Mucosa of descending colon (tissue), 3 donors: ENCODE measurements around the gene PLB1. TPM values are rescaled to one million over a fixed set of nuclear protein-coding genes. Genes with fewer than 3 reads are reported as not detected.

Experiments used
- ATAC-seq: fragments of 200-7000 bp; cut with Tn5 transposase; one replicate; pipeline ENCODE4 v1.9.1; 2020; ENCODE audit warnings: mild to moderate bottlenecking, moderate library complexity
- DNase-seq, 3 donors: peaks; one replicate each; pipeline ENCODE4 v3.0.0-alpha.2; 2020
- H3K36me3 ChIP-seq: fragments of 200-600 bp; one replicate; pipeline ENCODE4 v1.8.0; 2021; ENCODE audit warnings: low read depth, mild to moderate bottlenecking
- H3K4me1 ChIP-seq: fragments of 200-600 bp; one replicate; pipeline ENCODE4 v1.8.0; 2021; ENCODE audit warnings: low read depth, mild to moderate bottlenecking
- H3K4me3 ChIP-seq: fragments of 200-600 bp; one replicate; pipeline ENCODE4 v1.8.0; 2021; ENCODE audit warnings: mild to moderate bottlenecking
- H3K9me3 ChIP-seq: fragments of 200-600 bp; one replicate; pipeline ENCODE4 v1.8.0; 2021; ENCODE audit warnings: mild to moderate bottlenecking
- intact Hi-C, 2 donors: fragments of 100-400 bp; cut with DNase I in 1 of 2; cut with micrococcal nuclease in 1 of 2; formaldehyde crosslinking; loops; one replicate each; pipeline versions ENCODE4 v1.11.0 to v1.11.1; 2022; cut with DNase I, micrococcal nuclease
- total RNA-seq, 3 donors: library from RNA; stranded (reverse); fragmentation: NEBNext Ultra II Directional in 2 of 3; extraction: Animal tissue kit (Norgen Biotek cat#: 25700) in 2 of 3; gene quantifications; one replicate each; pipeline versions ENCODE4 v1.2.1 to v1.2.4, GENCODE V29; 2021 to 2023
- TF ChIP-seq, protein P1 (sequence below): fragments of 200-600 bp; IDR thresholded peaks from one replicate; pipeline ENCODE4 v1.8.0; 2022; ENCODE audit warnings: antibody characterized with exemption, mild to moderate bottlenecking
- donor health status: DM: no; HTN: no; CAD: no; lungs with moderate emphysema.
- donor health status: DM: no; HTN: no; CAD: no.
- donor health status: DM: no; HTN: yes; CAD: no.

The PLB1 gene
- total RNA-seq, 3 donors from 2014 or later: 2.4 to 4.9 (median 3.6) TPM

DNA sequence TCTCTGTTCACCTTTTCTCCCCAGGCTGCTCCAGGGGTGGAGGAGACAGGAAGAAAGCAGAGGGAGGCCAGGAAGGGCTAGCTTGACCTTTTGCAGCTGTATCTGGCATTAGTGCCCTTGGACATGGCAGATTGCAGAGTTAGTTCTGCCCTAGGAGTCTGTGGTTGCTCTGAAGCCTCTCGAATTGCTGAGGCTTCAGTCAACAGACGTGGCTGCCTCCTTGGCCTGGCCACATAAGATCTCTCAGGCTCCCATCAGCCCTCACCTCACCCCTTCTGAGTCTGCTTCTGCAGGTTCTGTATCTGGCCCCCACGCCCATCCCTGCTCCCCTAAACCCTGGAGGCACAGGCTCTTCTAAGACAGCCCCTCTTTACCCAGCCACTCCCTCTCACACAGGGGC, 18.2 kb upstream of the PLB1 start:
- Histone ChIP-seq H3K36me3 (no peaks in the 10 kb centered on the region), H3K4me3 (no peak overlapping the region), H3K9me3 (no peaks in the 10 kb centered on the region), H3K4me1 (no peaks in the 10 kb centered on the region)
- DNase-seq: no peak
- no peak for ATAC-seq
- intact Hi-C loops: no loop called here
- TF ChIP-seq, protein P1, sequence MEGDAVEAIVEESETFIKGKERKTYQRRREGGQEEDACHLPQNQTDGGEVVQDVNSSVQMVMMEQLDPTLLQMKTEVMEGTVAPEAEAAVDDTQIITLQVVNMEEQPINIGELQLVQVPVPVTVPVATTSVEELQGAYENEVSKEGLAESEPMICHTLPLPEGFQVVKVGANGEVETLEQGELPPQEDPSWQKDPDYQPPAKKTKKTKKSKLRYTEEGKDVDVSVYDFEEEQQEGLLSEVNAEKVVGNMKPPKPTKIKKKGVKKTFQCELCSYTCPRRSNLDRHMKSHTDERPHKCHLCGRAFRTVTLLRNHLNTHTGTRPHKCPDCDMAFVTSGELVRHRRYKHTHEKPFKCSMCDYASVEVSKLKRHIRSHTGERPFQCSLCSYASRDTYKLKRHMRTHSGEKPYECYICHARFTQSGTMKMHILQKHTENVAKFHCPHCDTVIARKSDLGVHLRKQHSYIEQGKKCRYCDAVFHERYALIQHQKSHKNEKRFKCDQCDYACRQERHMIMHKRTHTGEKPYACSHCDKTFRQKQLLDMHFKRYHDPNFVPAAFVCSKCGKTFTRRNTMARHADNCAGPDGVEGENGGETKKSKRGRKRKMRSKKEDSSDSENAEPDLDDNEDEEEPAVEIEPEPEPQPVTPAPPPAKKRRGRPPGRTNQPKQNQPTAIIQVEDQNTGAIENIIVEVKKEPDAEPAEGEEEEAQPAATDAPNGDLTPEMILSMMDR: no peak

DNA sequence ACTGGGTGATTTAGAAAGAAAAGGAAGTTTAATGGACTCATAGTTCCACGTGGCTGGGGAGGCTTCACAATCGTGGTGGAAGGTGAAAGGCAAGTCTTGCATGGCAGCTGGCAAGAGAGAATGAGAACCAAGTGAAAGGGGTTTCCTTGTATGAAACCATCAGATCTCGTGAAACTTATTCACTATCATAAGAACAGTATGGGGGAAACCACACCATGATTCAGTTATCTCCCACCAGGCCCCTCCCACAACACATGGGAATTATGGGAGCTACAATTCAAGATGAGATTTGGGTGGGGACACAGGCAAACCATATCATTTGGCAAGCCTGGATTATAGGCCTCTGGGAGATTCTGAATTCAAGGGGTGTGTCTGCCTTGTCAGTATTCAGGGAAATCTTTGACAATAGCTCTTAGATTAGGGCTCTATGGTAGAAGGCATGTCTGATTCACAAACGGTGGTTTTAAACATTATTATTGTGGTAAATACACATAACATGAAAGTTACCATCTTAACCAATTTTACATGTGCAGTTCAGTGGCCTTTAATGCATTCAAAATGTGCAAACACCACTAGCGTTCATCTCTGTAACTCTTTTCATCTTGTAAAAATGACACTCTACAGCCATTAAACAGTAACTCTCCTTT, 15.3 kb upstream of the PLB1 start:
- intact Hi-C loops: no loop called here
- Histone ChIP-seq H3K4me3 (no peak overlapping the region), H3K9me3 (no peaks in the 10 kb centered on the region), H3K36me3 (no peaks in the 10 kb centered on the region), H3K4me1 (no peaks in the 10 kb centered on the region)
- ATAC-seq (no peak), DNase-seq (no peak)
- TF ChIP-seq, protein P1: no peak

DNA sequence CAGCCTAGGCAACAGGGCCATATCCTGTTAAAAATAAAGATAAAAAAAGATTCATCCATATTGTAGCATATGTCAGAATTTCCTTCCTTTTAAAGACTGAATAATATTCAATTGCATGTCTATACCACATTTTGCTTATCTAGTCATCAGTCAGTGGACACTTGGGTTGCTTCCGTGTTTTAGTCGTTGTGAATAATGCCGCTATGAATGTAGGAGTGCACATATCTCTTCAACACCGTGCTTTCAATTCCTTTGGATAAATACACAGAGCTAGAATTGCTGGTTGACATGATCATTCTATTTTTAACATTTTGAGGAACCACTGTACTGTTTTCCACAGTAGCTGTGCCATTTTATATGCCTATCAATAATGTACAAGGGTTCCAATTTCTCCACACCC, 14.0 kb upstream of the PLB1 start:
- ATAC-seq (no peak), DNase-seq (no peak)
- no peaks in the 10 kb centered on the region for H3K36me3 ChIP-seq
- intact Hi-C loops: no loop called here
- no peak overlapping the region for H3K4me3 ChIP-seq
- H3K9me3 ChIP-seq: no peaks in the 10 kb centered on the region
- TF ChIP-seq, protein P1: no peak
- H3K4me1 ChIP-seq: no peaks in the 10 kb centered on the region

DNA sequence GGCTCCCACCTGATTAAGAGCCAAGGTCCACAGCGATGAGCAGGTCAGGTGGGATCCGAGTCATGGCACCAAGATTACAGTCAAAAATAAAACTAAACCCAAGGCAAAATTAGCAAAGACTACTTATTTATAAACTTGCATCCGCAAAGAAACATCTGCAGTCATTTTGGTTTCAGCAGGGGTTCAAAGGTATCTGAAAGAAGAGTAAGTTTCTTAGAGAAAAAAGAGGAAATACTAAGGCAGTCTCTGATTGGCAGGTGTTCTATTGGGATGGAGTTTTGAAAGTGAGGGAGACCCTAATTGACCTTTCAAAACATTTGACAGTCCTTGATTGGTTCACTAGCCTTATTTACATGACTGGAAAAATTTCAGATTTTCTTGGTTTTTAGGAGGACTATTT, 11.0 kb upstream of the PLB1 start:
- TF ChIP-seq, protein P1: no peak
- H3K4me3 ChIP-seq: no peak overlapping the region
- H3K4me1 ChIP-seq: no peaks in the 10 kb centered on the region
- H3K36me3 ChIP-seq: no peaks in the 10 kb centered on the region
- intact Hi-C loops: no loop called here
- no peak for ATAC-seq
- DNase-seq: no peak
- no peaks in the 10 kb centered on the region for H3K9me3 ChIP-seq

DNA sequence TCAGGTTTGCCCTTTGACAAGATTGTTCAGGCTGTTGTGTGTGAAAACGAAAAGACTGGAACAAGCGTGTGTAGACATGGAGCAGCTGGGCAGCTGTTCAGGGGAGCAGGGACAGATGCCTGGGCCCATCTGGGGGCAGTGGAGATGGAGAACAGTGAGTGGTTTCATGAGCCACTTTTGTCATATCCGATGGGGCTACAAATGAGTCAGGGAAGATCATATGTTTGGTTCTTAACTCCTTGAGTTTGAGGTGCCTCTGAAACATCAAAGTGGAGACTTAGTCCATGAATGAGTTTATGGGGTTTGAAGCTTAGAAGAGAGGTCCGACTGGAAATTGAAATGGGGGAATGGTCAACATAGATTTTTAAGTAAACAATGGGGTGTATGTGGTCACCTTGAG, 9.3 kb upstream of the PLB1 start:
- intact Hi-C loops: no loop called here
- no peaks in the 10 kb centered on the region for H3K36me3 ChIP-seq
- ATAC-seq: no peak

More for the DNA sequence above, 9.3 kb upstream of the PLB1 start:
- TF ChIP-seq, protein P1: no peak
- Histone ChIP-seq H3K4me1 (no peaks in the 10 kb centered on the region), H3K9me3 (no peaks in the 10 kb centered on the region), H3K4me3 (no peak overlapping the region)
- DNase-seq: no peak
